ENCODE data around the gene SAMD4A.
A peak's percentile ranks its signal among the peaks of the same experiment; 100 is the strongest.

DNA sequence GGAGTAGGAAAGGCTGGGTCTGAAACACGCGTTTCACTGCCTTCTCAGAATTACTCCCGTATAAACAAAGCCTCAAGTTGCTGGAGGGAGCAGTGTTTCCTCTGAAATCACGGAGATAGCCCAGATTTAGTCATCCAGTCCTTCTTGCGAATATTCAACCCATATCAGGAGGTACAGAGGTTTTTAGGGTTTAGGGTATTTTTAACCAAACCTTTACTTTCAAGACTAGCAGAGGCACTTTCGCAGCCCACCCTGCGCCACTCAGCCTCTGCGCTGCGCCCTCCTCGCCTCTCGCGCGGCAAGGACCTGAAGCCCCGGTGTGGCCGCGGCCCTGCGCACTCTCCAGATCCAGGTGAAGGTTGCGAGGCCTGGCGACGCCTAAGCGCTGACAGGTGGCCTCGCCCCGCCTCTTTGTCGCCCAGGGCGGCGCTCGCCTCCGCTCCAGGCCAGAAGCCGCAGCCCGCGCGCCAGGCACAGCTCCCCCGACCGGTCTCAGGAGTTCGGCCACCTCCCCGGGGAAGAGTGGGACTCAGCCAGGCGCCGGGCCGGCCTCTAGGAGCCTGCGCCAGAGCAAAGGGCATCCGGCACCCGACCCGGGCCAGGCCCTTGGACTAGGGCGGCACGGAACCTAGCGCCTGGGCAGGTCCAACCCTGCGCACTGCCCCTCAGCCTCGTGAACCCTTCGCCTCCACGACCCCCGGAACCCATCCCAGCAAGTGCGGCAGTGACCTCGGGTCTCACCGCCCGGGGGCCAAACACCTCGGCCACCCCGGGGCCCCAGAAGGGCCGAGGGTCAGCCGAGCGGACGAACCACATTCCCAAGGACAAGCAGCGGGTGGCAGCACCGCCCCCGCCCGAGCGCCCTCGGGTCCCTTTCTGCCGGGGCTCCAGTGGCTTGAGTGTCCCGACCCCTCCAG is 1.8 kb upstream of the SAMD4A start:
- no peak for TF ChIP-seq EZH2 (IDR thresholded peaks at IDR 0.05; ENCODE audit: borderline replicate concordance, low read length)
- TF ChIP-seq, protein P1, sequence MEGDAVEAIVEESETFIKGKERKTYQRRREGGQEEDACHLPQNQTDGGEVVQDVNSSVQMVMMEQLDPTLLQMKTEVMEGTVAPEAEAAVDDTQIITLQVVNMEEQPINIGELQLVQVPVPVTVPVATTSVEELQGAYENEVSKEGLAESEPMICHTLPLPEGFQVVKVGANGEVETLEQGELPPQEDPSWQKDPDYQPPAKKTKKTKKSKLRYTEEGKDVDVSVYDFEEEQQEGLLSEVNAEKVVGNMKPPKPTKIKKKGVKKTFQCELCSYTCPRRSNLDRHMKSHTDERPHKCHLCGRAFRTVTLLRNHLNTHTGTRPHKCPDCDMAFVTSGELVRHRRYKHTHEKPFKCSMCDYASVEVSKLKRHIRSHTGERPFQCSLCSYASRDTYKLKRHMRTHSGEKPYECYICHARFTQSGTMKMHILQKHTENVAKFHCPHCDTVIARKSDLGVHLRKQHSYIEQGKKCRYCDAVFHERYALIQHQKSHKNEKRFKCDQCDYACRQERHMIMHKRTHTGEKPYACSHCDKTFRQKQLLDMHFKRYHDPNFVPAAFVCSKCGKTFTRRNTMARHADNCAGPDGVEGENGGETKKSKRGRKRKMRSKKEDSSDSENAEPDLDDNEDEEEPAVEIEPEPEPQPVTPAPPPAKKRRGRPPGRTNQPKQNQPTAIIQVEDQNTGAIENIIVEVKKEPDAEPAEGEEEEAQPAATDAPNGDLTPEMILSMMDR (conservative IDR thresholded peaks at IDR 0.05 in 1 of 2, IDR thresholded peaks at IDR 0.05 in 1 of 2; ENCODE audit: extremely low read depth in 1 of 2, insufficient read depth in 1 of 2, low read depth in 1 of 2, low read length in 2 of 2) = peak in 1 of 2 donors; percentile 21

Measured in mammary epithelial cell (primary cell).